Thymus (tissue), 2 donors: ENCODE data around the gene SLC25A34. TPM values are rescaled to one million over a fixed set of nuclear protein-coding genes. Genes with fewer than 3 reads are reported as not detected.

Experiments
- polyA plus RNA-seq: library from polyadenylated mRNA; stranded (reverse); fragments of 200-250 nt; gene quantifications from one replicate; pipeline ENCODE4 v1.2.3, GENCODE V29; 2013
- total RNA-seq: library from RNA; stranded (reverse); fragments of 120-200 nt; gene quantifications from one replicate; pipeline ENCODE4 v1.2.4, GENCODE V29; 2013
- donor health status: healthy.

The SLC25A34 gene
- total and polyA plus RNA-seq, 2 donors: 0.42 to 2.4 TPM

Other genes starting within 250 kb of the SLC25A34 start
- gene CASP9, start 212.0 kb upstream of the SLC25A34 start, total RNA-seq: 5.6 TPM
- 27.4 TPM for gene CASP9, start 212.0 kb upstream of the SLC25A34 start, polyA plus RNA-seq
- 6.5 TPM for gene DNAJC16, start 209.4 kb upstream of the SLC25A34 start, total RNA-seq
- gene DNAJC16, start 209.4 kb upstream of the SLC25A34 start, polyA plus RNA-seq: 8.4 TPM
- gene AGMAT, start 151.2 kb upstream of the SLC25A34 start, total RNA-seq: 3.8 TPM
- 4.2 TPM for gene AGMAT, start 151.2 kb upstream of the SLC25A34 start, polyA plus RNA-seq
- 7.4 TPM for gene DDI2, start 118.8 kb upstream of the SLC25A34 start, total RNA-seq
- 10.5 TPM for gene DDI2, start 118.8 kb upstream of the SLC25A34 start, polyA plus RNA-seq
- 18.1 TPM for gene PLEKHM2, start 51.9 kb upstream of the SLC25A34 start, total RNA-seq
- gene PLEKHM2, start 51.9 kb upstream of the SLC25A34 start, polyA plus RNA-seq: 32.5 TPM
- not detected for gene TMEM82, start 6.2 kb downstream of the SLC25A34 start, total RNA-seq
- not detected for gene TMEM82, start 6.2 kb downstream of the SLC25A34 start, polyA plus RNA-seq
- 1.6 TPM for gene FBLIM1, start 22.5 kb downstream of the SLC25A34 start, total RNA-seq
- gene FBLIM1, start 22.5 kb downstream of the SLC25A34 start, polyA plus RNA-seq: 10.3 TPM
- gene UQCRHL, start 71.4 kb downstream of the SLC25A34 start, total RNA-seq: 9.0 TPM
- 4.0 TPM for gene UQCRHL, start 71.4 kb downstream of the SLC25A34 start, polyA plus RNA-seq
- gene SPEN, start 111.4 kb downstream of the SLC25A34 start, total RNA-seq: 16.3 TPM
- 11.4 TPM for gene SPEN, start 111.4 kb downstream of the SLC25A34 start, polyA plus RNA-seq
- 30.7 TPM for gene ZBTB17, start 239.8 kb downstream of the SLC25A34 start, total RNA-seq
- 81.3 TPM for gene ZBTB17, start 239.8 kb downstream of the SLC25A34 start, polyA plus RNA-seq